ENCODE data around the gene WAC. TPM values are rescaled to one million over a fixed set of nuclear protein-coding genes. Genes with fewer than 3 reads are reported as not detected.

The WAC gene
- total and polyA plus RNA-seq, 9 of the 15 experiments (the other 6 are each of a cell fraction or from before 2014, with no cell fraction given), result 24.8 to 123 (median 78.2) TPM

GRCh38 chr10:28508304-28508925 is 24.5 kb upstream of the WAC start:
- CTCF ChIA-PET (ENCODE audit: low intra/inter-chr PET ratio), result no interaction called here

More at GRCh38 chr10:28508304-28508925, 24.5 kb upstream of the WAC start:
- H3K4me3 ChIP-seq, result no peak overlapping the region
- no peak for FAIRE-seq
- no peak overlapping the region for H3K27ac ChIP-seq (ENCODE audit: extremely low read depth, low read depth, low read length)
- H4K20me1 ChIP-seq (replicated peaks; ENCODE audit: control insufficient read depth, insufficient read depth, low read length), result no peaks in the 10 kb centered on the region
- no peak for DNase-seq (ENCODE audit: extremely low read depth in 1 of 4, low spot score in 3 of 4)
- no TSS peak for BruUV-seq (replicated peaks)
- H2AFZ ChIP-seq (ENCODE audit: low read depth, low read length), result no peak overlapping the region
- H3K4me2 ChIP-seq (ENCODE audit: insufficient read depth, low read length), result no peak overlapping the region
- intact Hi-C loops (cut with micrococcal nuclease) (no loop called here), in situ Hi-C loops (cut with MboI) (no loop called here)
- no peaks in the 10 kb centered on the region for H3K9me1 ChIP-seq (ENCODE audit: control insufficient read depth, insufficient read depth, low read length)
- WGBS (ENCODE audit: insufficient coverage, low coverage, missing lambda C conversion rate), result 52% methylated on average over 7 of the region's 7 CpGs
- no peaks in the 10 kb centered on the region for H3K4me1 ChIP-seq (replicated peaks in 1 of 2; ENCODE audit: control insufficient read depth in 2 of 2, insufficient read depth in 2 of 2, low read length in 2 of 2)
- H3K9me3 ChIP-seq (replicated peaks; ENCODE audit: control insufficient read depth, insufficient read depth, low read depth, low read length), result no peaks in the 10 kb centered on the region
- no peaks in the 10 kb centered on the region for H3K27me3 ChIP-seq (ENCODE audit: control insufficient read depth in 2 of 2, insufficient read depth in 2 of 2, low read length in 2 of 2)
- POLR2A ChIA-PET, result no interaction called here
- no peak for ATAC-seq
- H3K9ac ChIP-seq (ENCODE audit: insufficient read depth in 1 of 2, low read depth in 2 of 2, low read length in 2 of 2), result no peak overlapping the region
- H3K79me2 ChIP-seq (ENCODE audit: control insufficient read depth, insufficient read depth, low read length), result no peaks in the 10 kb centered on the region
- TF ChIP-seq SOX6 (IDR thresholded peaks at IDR 0.05), result peak; percentile 29; the same call in 1 of the 2 replicates
- TF ChIP-seq MEIS2 (IDR thresholded peaks at IDR 0.05; ENCODE audit: partially characterized antibody), result peak; percentile 23
- no peak for TF ChIP-seq ZNF282 (CRISPR knock-in tag; IDR thresholded peaks at IDR 0.05)
- TF ChIP-seq ADNP (tag; IDR thresholded peaks at IDR 0.05), result peak; percentile 71
- no peak for TF ChIP-seq ZNF431 (CRISPR knock-in tag; IDR thresholded peaks at IDR 0.05)
- no peak for TF ChIP-seq HDAC1 (IDR thresholded peaks at IDR 0.05)
- no peak for TF ChIP-seq RNF219 (CRISPR knock-in tag; IDR thresholded peaks at IDR 0.05)
- H3K36me3 ChIP-seq (ENCODE audit: control insufficient read depth, insufficient read depth, low read length), result no peaks in the 10 kb centered on the region

Data from K562 (cell line).